CD14-positive monocyte (primary cell): ENCODE measurements around the gene ATP6AP1. TPM values are rescaled to one million over a fixed set of nuclear protein-coding genes. Genes with fewer than 3 reads are reported as not detected.
A peak's percentile ranks its signal among the peaks of the same experiment; 100 is the strongest.

Experiments used
- DNase-seq, 3 donors: peaks; one replicate each; pipeline ENCODE4 v3.0.0-alpha.2; 2011 to 2022
- H2AFZ ChIP-seq: 2 replicates; pipeline ENCODE4 v1.6.0; 2012; ENCODE audit warnings: mild to moderate bottlenecking, low read depth, low read length, inconsistent platforms; ENCODE audit not compliant: insufficient read depth, poor library complexity, severe bottlenecking
- H3K27ac ChIP-seq, 2 donors: 1 replicate in 1 of 2; 2 replicates in 1 of 2; pipeline ENCODE4 v1.5.1; 2012 to 2013; ENCODE audit warnings: low read length in 2 of 2, control low read depth in 1 of 2, inconsistent platforms in 1 of 2, low read depth in 1 of 2, mild to moderate bottlenecking in 1 of 2
- H3K27me3 ChIP-seq, 2 donors: one replicate each; pipeline versions ENCODE4 v1.6.0 to v1.6.1; 2011 to 2013; ENCODE audit warnings: low read length in 2 of 2; ENCODE audit not compliant: control insufficient read depth in 2 of 2, insufficient read depth in 2 of 2
- H3K36me3 ChIP-seq, 2 donors: replicated peaks in 1 of 2; 1 replicate in 1 of 2; 2 replicates in 1 of 2; pipeline versions ENCODE4 v1.5.1 to v1.6.1; 2012 to 2013; ENCODE audit warnings: low read length in 2 of 2, control low read depth in 1 of 2, inconsistent platforms in 1 of 2, mild to moderate bottlenecking in 1 of 2; ENCODE audit not compliant: insufficient read depth in 2 of 2, control insufficient read depth in 1 of 2
- H3K4me1 ChIP-seq, 2 donors: 1 replicate in 1 of 2; 2 replicates in 1 of 2; pipeline versions ENCODE4 v1.5.1 to v1.6.1; 2012 to 2013; ENCODE audit warnings: low read length in 2 of 2, control low read depth in 1 of 2, inconsistent platforms in 1 of 2, mild to moderate bottlenecking in 1 of 2, moderate library complexity in 1 of 2; ENCODE audit not compliant: insufficient read depth in 2 of 2, control insufficient read depth in 1 of 2
- H3K4me2 ChIP-seq: replicated peaks from 2 replicates; pipeline ENCODE3; 2012; ENCODE audit warnings: low read length, moderate library complexity, mild to moderate bottlenecking; ENCODE audit not compliant: poor library complexity, severe bottlenecking; ENCODE audit errors: extremely low read depth
- H3K4me3 ChIP-seq, 3 experiments: fragments of 200-600 bp in 1 of 3; sonication (generic) in 1 of 3; replicated peaks in 1 of 3; 1 replicate in 2 of 3; 2 replicates in 1 of 3; pipeline ENCODE4 v1.5.1; 2011 to 2013; ENCODE audit warnings: low read length in 3 of 3, mild to moderate bottlenecking in 3 of 3, control low read depth in 2 of 3, low read depth in 2 of 3, inconsistent platforms in 1 of 3, moderate library complexity in 1 of 3
- H3K79me2 ChIP-seq: 2 replicates; pipeline ENCODE4 v1.6.0; 2012; ENCODE audit warnings: mild to moderate bottlenecking, control low read depth, inconsistent platforms, low read length, moderate library complexity; ENCODE audit not compliant: insufficient read depth
- H3K9ac ChIP-seq: 2 replicates; pipeline ENCODE4 v1.6.0; 2017; ENCODE audit warnings: low read length, mild to moderate bottlenecking; ENCODE audit not compliant: insufficient read depth, poor library complexity, severe bottlenecking
- H3K9me3 ChIP-seq, 2 donors: replicated peaks in 1 of 2; 1 replicate in 1 of 2; 2 replicates in 1 of 2; pipeline versions ENCODE4 v1.5.1 to v1.6.1; 2012 to 2013; ENCODE audit warnings: low read length in 2 of 2, control low read depth in 1 of 2; ENCODE audit not compliant: control insufficient read depth in 1 of 2, insufficient read depth in 1 of 2
- H4K20me1 ChIP-seq: 2 replicates; pipeline ENCODE4 v1.6.0; 2012; ENCODE audit warnings: mild to moderate bottlenecking, low read length, control low read depth, moderate library complexity; ENCODE audit not compliant: insufficient read depth
- H3K27ac Mint-ChIP-seq, 7 donors: one replicate each; pipeline ENCODE4 v1.8.0; 2020; ENCODE audit warnings: mild to moderate bottlenecking in 7 of 7, mixed read lengths in 7 of 7, moderate library complexity in 6 of 7, inconsistent platforms in 2 of 7
- H3K27me3 Mint-ChIP-seq, 3 donors: one replicate each; pipeline ENCODE4 v1.8.0; 2021 to 2022; ENCODE audit warnings: low read depth in 3 of 3, mild to moderate bottlenecking in 3 of 3, mixed read lengths in 3 of 3, moderate library complexity in 3 of 3, inconsistent platforms in 1 of 3
- H3K36me3 Mint-ChIP-seq, 2 donors: one replicate each; pipeline ENCODE4 v1.8.0; 2020; ENCODE audit warnings: mixed read lengths in 2 of 2, inconsistent platforms in 1 of 2, mild to moderate bottlenecking in 1 of 2
- H3K4me1 Mint-ChIP-seq: one replicate; pipeline ENCODE4 v1.8.0; 2020; ENCODE audit warnings: mild to moderate bottlenecking, mixed read lengths
- H3K4me3 Mint-ChIP-seq, 2 donors: one replicate each; pipeline ENCODE4 v1.8.0; 2020; ENCODE audit warnings: mild to moderate bottlenecking in 2 of 2, mixed read lengths in 2 of 2, moderate library complexity in 1 of 2
- H3K9me3 Mint-ChIP-seq, 7 donors: one replicate each; pipeline ENCODE4 v1.8.0; 2020 to 2022; ENCODE audit warnings: mixed read lengths in 7 of 7, mild to moderate bottlenecking in 6 of 7, moderate library complexity in 6 of 7, inconsistent platforms in 2 of 7
- CTCF ChIP-seq: fragments of 200-600 bp; IDR thresholded peaks from one replicate; pipeline ENCODE4 v1.8.0; 2022; ENCODE audit warnings: antibody characterized with exemption, mild to moderate bottlenecking
- WGBS: methylation state at CpG from one replicate; pipeline ENCODE4 v1.1.5; 2013; ENCODE audit warnings: missing lambda C conversion rate; ENCODE audit not compliant: insufficient coverage; 5-methylcytosine and 5-hydroxymethylcytosine counted together
- intact Hi-C, 2 donors: fragments of 100-400 bp; cut with micrococcal nuclease; formaldehyde crosslinking; loops; one replicate each; pipeline versions ENCODE4 v1.15.0 to v1.15.1; 2023
- polyA plus RNA-seq, 3 donors: library from polyadenylated mRNA; depleted of rRNA in 1 of 3; unstranded in 2 of 3; stranded (reverse) in 1 of 3; fragments of 300-500 nt in 2 of 3; fragments of >200 nt in 1 of 3; fragmentation: Illumina TruSeq in 2 of 3; gene quantifications; 1 replicate in 2 of 3; 2 replicates in 1 of 3; pipeline ENCODE4 v1.2.3, GENCODE V29; 2012 to 2021

Gene ATP6AP1
- polyA plus RNA-seq, 3 donors = 116 to 178 (median 145) TPM

- Mint-ChIP-seq H3K27me3 (no peaks in the 10 kb centered on the region), H3K9me3 (peaks cover 0 to 2% (median 0%) of the 10 kb centered on the region in 7 donors), H3K27ac (peak overlapping the region in 1 of 7 donors; percentile 33), H3K4me1 (peaks cover 4% of the 10 kb centered on the region), H3K4me3 (no peak overlapping the region), H3K36me3 (peaks cover 15 to 33% of the 10 kb centered on the region in 2 donors)
- no peak overlapping the region for H3K4me3 ChIP-seq
- no peaks in the 10 kb centered on the region for H3K79me2 ChIP-seq
- no peak for DNase-seq
- H4K20me1 ChIP-seq = no peaks in the 10 kb centered on the region
- H3K9ac ChIP-seq = no peak overlapping the region
- no peak overlapping the region for H3K27ac ChIP-seq
- intact Hi-C loops = no loop called here
- H3K4me2 ChIP-seq = no peak overlapping the region
- 97% methylated on average over 7 of the region's 8 CpGs for whole genome bisulfite sequencing
- no peaks in the 10 kb centered on the region for H3K27me3 ChIP-seq
- H2AFZ ChIP-seq = no peak overlapping the region
- H3K4me1 ChIP-seq = peaks cover 0 to 6% of the 10 kb centered on the region in 2 donors
- H3K36me3 ChIP-seq = peaks cover 17 to 33% of the 10 kb centered on the region in 2 donors
- H3K9me3 ChIP-seq = no peaks in the 10 kb centered on the region
- no peak for TF ChIP-seq CTCF
These were observed 9.3 kb upstream of the ATP6AP1 start for GRCh38 chrX:154419189-154419588.

GRCh38 chrX:154419688-154420401, 8.6 kb upstream of the ATP6AP1 start:
- H3K27ac ChIP-seq = no peak overlapping the region
- Mint-ChIP-seq H3K27ac (peak overlapping the region in 1 of 7 donors; percentile 31), H3K9me3 (peaks cover 0 to 2% (median 0%) of the 10 kb centered on the region in 7 donors), H3K36me3 (peaks cover 15 to 33% of the 10 kb centered on the region in 2 donors), H3K27me3 (no peaks in the 10 kb centered on the region), H3K4me1 (peaks cover 9% of the 10 kb centered on the region), H3K4me3 (no peak overlapping the region)
- no peaks in the 10 kb centered on the region for H4K20me1 ChIP-seq
- peaks cover 4 to 12% of the 10 kb centered on the region in 2 donors for H3K4me1 ChIP-seq
- H3K27me3 ChIP-seq = no peaks in the 10 kb centered on the region
- TF ChIP-seq CTCF = no peak
- no peaks in the 10 kb centered on the region for H3K9me3 ChIP-seq
- intact Hi-C loops = no loop called here
- peaks cover 17 to 33% of the 10 kb centered on the region in 2 donors for H3K36me3 ChIP-seq
- no peak for DNase-seq
- 83% methylated on average over 2 of the region's 19 CpGs for WGBS
- H3K4me2 ChIP-seq = no peak overlapping the region
- no peak overlapping the region for H3K9ac ChIP-seq
- H3K4me3 ChIP-seq = no peak overlapping the region
- H3K79me2 ChIP-seq = no peaks in the 10 kb centered on the region
- no peak overlapping the region for H2AFZ ChIP-seq
